Cerebellar cortex (tissue), 1 donor: ENCODE data around the gene CACNA2D3.

Experiments
- DNase-seq: peaks from one replicate; pipeline ENCODE4 v3.0.0-alpha.2; 2015; ENCODE audit warnings: low spot score

CACNA2D3 gene

GRCh38 chr3:54746722-54747121 is 624.4 kb downstream of the CACNA2D3 start:
- no peak for DNase-seq

DNA sequence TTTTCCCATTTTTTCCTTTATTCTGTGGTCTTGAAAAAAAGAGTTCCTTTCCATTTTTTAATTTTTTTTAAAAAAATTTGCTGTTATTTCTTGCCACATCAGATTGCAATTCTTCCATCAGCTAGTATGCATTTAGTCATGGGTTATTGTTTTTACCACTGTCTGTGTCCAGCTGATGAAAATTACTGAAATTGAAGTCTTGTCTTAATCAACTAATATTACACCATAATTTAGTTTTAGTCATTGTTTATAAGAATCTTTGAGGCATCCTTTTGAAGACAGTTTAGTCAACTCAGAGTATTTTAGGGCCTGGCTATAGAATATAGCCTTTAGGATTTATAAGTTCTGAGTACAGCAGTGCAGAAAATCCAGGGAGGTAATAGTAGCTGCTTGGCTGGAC is 633.4 kb downstream of the CACNA2D3 start:
- DNase-seq = no peak

- no peak for DNase-seq
Observed at GRCh38 chr3:54756330-54756731, 634.0 kb downstream of the CACNA2D3 start.

DNA sequence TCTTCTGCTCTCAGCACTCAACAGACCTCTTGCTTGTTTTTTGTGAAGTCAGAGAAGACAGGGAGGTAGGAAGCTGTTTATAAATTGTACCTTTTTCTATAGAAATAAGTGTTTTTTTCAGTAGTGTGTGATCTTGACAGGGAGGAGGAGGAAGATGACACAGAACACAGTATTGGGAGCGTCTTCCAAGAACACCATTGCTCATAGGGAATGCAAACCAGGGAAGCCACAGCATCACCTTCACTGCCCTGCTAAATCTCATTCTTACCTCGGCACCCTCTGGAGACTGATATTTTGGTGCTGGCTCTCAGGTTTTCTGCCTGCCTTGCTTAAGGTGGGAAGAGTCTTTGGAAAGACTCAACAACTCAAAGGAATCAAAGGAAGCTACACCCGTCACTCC is 636.1 kb downstream of the CACNA2D3 start:
- no peak for DNase-seq

GRCh38 chr3:54759166-54759565 is 636.8 kb downstream of the CACNA2D3 start:
- no peak for DNase-seq

GRCh38 chr3:54760201-54760600 is 637.8 kb downstream of the CACNA2D3 start:
- DNase-seq = no peak

DNA sequence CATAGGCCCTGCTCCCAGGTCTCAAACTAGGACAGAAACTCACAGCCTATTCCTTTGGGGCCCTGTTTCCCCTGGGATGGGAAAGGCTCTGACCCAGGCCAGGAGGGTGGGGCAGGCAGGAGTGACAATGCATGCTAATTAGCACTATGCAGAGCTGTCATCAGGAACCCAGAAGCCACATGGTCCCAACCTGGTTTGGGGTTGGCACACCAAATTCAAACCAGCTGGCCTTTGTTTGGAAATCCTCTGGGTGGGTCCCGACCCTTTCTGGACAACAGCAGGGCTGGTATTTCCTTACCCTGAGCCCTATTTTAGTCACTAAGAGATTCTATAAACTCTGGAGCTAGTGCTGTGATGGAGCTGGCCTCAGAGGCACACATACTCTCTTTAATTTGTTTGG is 639.3 kb downstream of the CACNA2D3 start:
- DNase-seq = no peak

DNA sequence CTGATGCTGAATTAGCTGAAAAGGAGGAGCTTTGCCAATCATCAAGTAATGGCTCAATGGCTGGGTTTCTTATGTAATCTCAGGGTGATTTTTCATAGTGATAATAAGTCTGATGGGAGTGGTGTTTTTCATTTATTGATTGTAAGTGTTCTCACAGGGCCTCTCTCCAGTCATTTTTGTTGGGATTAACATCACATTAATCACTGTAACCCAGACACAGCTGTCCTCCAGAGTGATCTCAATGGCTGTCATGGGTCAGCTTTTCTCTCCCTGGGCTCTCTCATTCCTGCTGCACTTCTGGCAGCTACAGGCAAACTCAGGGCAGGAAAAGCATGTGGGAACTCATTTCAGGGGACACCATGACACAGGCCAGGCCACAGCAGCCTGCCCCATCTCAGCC is 642.6 kb downstream of the CACNA2D3 start:
- DNase-seq = no peak

DNA sequence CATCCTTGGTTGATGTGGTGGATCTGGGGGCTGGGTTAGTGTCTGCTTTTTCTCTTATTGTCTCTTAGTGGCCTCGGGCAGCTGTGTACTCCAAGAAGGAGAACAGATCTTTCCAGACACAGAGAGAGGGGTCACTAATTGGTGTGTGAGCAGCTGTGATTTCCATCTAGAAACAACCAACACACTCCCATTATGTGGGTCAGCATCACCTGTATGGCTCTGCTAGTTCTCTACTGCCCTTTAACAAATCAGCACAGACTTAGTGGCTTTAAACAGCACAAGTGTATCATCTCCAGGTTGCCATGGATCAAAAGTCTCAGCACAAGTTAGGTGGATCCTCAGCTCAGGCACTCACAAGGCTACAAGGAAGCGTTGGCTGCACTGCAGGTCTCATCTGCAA is 648.7 kb downstream of the CACNA2D3 start:
- DNase-seq = no peak

- no peak for DNase-seq
Observed at GRCh38 chr3:54772051-54772450, 649.7 kb downstream of the CACNA2D3 start.

- DNase-seq = no peak
Observed at GRCh38 chr3:54772746-54773145, 650.4 kb downstream of the CACNA2D3 start.

DNA sequence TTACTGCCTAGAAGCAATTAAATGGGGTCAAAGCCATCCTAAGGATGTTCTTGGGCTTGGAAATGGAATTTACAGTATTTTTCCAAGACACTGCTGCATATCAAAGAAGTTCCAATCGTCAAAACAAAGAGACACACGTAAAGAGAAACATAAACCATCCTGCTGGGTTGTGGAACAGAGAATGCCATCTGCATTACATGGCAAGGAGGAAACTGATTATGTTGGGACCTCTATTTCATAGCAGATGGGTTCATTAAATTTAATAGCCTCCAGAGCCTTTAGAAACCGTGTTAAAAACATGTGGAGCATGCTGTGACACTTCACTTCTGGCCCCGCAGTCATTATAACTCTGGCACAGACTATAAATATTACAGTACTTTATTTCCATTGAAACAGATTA is 650.9 kb downstream of the CACNA2D3 start:
- no peak for DNase-seq

DNA sequence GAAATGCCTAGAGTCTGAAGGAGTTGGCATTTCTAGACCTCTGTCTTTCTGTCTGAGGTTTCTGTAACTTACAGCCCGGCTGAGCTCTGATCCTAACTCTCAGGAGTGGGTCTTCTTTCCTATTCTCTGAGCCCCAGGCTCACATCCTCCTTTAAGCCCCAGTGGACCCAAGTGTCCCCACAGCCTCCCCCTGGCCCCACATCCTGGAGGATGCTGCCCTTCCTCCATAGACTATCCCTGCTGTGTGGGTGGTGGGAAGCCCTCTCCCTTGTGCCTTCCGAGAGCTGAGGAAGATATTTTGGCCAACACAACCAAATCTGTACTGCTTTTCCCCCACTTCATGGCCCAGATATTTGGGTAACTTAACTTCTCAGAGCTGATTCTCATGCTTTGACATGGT is 654.2 kb downstream of the CACNA2D3 start:
- DNase-seq = no peak

DNA sequence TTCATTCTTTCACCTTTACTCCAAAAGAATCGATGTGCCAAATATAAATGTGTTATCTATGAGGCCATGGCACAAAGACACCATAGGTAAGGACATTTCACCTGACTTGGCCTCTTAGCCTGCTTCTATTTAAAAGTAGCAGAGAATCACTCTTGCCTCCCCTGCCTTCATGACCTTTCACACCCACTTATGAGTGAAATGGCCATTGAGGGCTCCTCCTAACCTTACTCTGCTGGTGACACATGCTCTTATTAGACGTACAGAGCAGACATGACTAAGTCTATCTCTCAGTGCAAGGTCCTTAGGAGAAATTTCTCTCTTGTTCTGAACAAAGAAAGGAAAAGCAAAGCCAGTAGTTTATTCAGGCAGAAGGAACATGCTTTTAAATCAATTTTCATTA is 654.8 kb downstream of the CACNA2D3 start:
- DNase-seq = no peak

DNA sequence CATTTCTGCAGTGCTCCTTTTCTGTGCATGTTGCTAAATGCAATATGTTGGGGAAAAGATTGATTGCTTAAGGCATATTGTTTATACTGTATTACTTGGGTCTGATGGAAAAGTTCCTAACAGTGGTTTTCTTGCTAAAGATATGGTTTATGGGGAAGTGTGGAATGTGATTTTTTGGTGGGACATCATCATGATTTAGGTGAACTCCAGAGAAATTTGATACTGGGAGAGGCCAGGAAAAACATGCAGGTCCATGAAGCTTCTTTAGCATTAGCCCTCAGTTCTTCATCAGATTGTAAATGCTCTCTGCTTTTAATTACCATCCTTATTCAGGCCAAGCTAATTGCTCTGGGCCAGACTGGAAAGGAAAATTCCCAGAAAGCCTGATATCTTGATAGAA is 658.0 kb downstream of the CACNA2D3 start:
- DNase-seq = no peak

GRCh38 chr3:54781728-54782127 is 659.4 kb downstream of the CACNA2D3 start:
- DNase-seq = no peak

DNA sequence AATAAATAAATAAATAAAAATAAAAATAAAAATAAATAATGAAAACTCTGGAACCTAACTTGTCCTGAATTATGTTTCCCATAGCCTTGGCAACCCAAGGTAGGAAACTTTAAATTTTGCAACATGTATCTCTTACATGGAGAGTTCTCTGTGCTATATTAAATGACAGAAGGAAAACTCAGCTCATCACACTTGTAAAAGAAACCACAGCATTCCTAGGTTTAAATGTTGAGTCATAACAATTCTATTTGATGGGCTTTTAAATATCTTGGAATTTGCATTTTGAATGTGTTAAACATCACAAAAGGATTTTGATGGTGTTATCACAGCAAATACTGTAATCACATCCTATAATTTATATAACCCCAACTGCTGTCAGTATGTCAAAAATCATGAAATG is 661.3 kb downstream of the CACNA2D3 start:
- no peak for DNase-seq

- DNase-seq = no peak
Observed at GRCh38 chr3:54784021-54784420, 661.7 kb downstream of the CACNA2D3 start.

- no peak for DNase-seq
Observed at GRCh38 chr3:54785976-54786375, 663.6 kb downstream of the CACNA2D3 start.

DNA sequence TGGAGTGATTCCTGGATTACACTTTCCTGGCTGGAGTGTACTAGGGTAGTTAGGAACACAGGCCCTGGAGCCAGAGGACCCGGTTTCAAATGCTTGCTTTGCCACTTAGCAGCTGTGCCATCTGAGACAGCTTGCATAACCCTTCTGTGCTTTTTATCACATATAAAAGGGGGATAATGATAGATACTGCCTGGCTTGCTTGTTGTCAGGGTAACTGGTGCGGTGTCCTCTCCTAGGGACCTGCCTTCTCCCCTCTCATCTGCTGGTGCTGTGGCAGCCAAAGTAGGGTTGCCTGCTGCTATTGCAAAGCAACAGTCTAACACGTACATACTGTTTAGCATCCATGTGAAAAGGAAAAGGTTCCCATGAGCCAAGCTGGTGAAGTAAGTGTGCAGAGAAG is 667.7 kb downstream of the CACNA2D3 start:
- DNase-seq = no peak

DNA sequence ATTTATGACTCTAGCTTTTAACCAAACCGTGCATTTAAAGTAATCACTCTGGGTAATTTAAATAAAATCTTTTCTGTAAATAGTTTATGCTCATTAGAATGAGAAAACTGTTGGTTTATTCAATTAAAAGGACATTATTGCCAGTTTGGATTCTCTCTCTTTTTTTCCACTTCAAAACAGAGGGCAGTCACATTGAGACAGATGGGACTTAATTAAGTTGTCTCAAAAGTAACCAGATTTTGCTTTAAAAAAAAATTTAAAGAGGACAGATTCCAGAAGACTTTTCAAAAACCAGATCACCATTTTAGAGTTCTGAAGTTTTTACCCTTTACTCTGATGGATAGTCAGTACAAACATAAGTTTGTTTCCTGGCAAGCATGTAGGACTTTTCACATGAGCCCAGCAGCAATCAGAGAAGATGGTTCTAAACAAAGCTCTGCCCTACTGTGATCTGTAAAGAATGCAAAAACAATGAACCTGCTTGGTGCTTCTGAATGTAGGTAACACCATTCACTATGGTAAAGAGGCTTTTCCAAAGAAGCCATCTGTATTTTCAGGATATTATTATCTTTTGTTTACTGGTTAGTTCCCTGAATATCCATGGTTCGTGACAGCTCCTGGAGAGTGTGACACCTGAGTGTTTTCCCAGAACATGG is 669.3 kb downstream of the CACNA2D3 start:
- no peak for DNase-seq

DNA sequence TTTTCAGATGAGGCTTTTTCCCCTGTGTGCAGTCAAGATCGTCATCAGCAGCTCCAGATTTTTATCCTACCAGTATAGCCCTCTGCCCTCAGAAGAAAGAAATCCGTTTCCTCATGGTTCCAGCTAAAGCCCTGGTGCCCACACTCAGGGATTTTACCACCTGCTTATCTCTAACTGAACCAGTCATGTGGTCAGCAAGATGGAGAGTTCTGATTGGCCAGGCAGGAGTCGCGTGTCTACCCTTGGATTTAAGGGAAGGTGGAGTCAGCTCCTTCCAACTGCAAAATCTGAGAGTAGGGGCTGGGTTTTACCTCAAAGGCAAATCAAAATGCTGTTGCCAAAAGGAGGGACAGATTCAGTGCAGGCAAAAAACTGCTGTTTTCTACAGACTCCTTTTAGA is 670.2 kb downstream of the CACNA2D3 start:
- DNase-seq = no peak

- no peak for DNase-seq
Observed at GRCh38 chr3:54793171-54793570, 670.8 kb downstream of the CACNA2D3 start.

- DNase-seq = no peak
Observed at GRCh38 chr3:54797111-54797510, 674.8 kb downstream of the CACNA2D3 start.

- DNase-seq = no peak
Observed at GRCh38 chr3:54800478-54800877, 678.1 kb downstream of the CACNA2D3 start.
